B cell (primary cell): Measurements from ENCODE around the gene RBM28.

Experiments used
- CTCF ChIP-seq: fragments of 200-600 bp; IDR thresholded peaks from one replicate; pipeline ENCODE4 v1.8.0; 2022; ENCODE audit warnings: antibody characterized with exemption, mild to moderate bottlenecking
- EZH2 ChIP-seq: IDR thresholded peaks from 2 replicates; pipeline ENCODE4 v1.6.1; 2012; ENCODE audit warnings: borderline replicate concordance, low read depth, mild to moderate bottlenecking, moderate library complexity, low read length; ENCODE audit not compliant: insufficient read depth, poor library complexity, severe bottlenecking

- TF ChIP-seq CTCF (no peak), EZH2 (no peak)
Measured at GRCh38 chr7:128281605-128282380, 61.9 kb downstream of the RBM28 start.
